ENCODE results near the gene LRRC8C. TPM values are rescaled to one million over a fixed set of nuclear protein-coding genes. Genes with fewer than 3 reads are reported as not detected.

LRRC8C gene
- total and polyA plus RNA-seq, 10 donors, result 3.7 to 33.0 (median 21.6) TPM

DNA sequence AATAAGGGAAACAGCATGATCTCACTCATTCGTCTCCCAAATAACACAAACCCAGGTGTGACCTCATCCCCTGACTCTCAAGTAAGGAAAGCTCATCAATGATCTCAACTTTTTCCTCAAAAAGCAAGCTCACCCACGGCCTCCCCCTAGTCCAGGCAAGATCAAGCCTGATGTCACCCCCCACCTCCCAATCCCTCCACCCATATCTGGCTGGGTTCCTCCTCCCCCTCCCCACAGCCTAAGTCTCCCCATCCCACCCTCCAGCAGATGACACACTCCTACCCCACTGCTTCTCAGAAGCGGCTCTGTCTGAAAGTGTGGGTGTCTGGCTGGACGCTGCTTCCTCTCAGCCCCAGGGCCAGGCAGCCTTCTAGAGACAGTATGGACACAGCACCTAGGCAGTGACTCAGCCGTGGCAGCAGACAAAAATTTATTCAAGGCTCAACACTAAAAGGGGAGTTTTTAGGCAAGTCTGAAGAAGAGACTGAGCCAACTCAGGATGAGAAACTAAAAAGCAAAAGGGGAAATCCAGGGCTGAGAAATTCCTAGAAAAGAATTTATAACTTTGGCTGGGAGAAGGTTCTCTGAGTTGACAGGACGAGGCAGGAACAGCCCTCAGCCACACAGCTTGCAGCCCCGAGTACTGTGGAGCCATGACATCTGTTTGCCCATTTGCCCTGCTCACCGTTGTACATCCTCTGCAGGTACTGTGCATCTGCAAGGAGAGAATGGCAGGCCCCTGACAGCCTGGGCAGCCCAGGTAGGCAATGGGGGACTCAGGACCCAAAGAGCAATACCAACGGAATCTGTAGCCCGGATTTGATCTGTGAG, 106.3 kb downstream of the LRRC8C start:
- peak overlapping the region in 5 of 8 donors; percentile 31 to 77 (median 62) for H3K27ac ChIP-seq
- no peak for TF ChIP-seq POLR2A (IDR thresholded peaks at IDR 0.05)
- TF ChIP-seq, protein P1, sequence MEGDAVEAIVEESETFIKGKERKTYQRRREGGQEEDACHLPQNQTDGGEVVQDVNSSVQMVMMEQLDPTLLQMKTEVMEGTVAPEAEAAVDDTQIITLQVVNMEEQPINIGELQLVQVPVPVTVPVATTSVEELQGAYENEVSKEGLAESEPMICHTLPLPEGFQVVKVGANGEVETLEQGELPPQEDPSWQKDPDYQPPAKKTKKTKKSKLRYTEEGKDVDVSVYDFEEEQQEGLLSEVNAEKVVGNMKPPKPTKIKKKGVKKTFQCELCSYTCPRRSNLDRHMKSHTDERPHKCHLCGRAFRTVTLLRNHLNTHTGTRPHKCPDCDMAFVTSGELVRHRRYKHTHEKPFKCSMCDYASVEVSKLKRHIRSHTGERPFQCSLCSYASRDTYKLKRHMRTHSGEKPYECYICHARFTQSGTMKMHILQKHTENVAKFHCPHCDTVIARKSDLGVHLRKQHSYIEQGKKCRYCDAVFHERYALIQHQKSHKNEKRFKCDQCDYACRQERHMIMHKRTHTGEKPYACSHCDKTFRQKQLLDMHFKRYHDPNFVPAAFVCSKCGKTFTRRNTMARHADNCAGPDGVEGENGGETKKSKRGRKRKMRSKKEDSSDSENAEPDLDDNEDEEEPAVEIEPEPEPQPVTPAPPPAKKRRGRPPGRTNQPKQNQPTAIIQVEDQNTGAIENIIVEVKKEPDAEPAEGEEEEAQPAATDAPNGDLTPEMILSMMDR (IDR thresholded peaks at IDR 0.05 in 8 of 11, conservative IDR thresholded peaks at IDR 0.05 in 3 of 11), result no peak
- TF ChIP-seq POLR2AphosphoS5 (IDR thresholded peaks at IDR 0.05), result no peak
- intact Hi-C loops (cut with DNase I; ENCODE audit: low total_unique reads), result no loop called here
- H3K36me3 ChIP-seq, result no peaks in the 10 kb centered on the region
- H3K27me3 ChIP-seq (replicated peaks in 1 of 7), result no peaks in the 10 kb centered on the region
- WGBS, 5 donors, result 56 to 81% (median 71%) methylated on average over 10 of the region's 10 CpGs
- peaks cover 0 to 28% (median 2%) of the 10 kb centered on the region in 6 donors for H3K4me1 ChIP-seq
- no peaks in the 10 kb centered on the region for H3K9me3 ChIP-seq
- DNase-seq, result no peak
- peak overlapping the region in 1 of 8 donors; percentile 12 for H3K4me3 ChIP-seq

DNA sequence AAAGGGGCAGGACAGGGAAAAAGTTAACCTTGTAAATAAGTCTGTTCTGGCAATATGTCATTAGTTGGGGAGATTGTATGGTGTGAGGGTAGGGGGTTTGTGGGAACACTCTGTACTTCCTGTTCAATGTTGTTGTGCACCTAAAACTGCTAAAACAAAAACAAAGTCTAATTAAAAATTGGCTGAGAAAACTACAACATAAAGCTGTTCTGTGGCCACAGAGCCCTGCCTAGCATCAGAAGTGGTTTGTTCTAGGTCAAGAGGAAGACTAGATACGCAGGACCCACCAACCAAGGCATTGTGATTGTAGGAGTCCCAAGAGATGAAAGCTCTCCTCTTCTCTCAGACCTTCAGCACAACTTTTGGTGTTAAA, 106.9 kb downstream of the LRRC8C start:
- Histone ChIP-seq H3K4me1 (peaks cover 0 to 26% (median 2%) of the 10 kb centered on the region in 6 donors), H3K27ac (peak overlapping the region in 6 of 8 donors; percentile 9 to 77 (median 62)), H3K36me3 (no peaks in the 10 kb centered on the region), H3K9me3 (no peaks in the 10 kb centered on the region), H3K27me3 (replicated peaks in 1 of 7) (no peaks in the 10 kb centered on the region), H3K4me3 (peak overlapping the region in 1 of 8 donors; percentile 12)
- DNase-seq, result no peak
- TF ChIP-seq POLR2A (IDR thresholded peaks at IDR 0.05) (peak in 1 of 3 donors; percentile 6), POLR2AphosphoS5 (IDR thresholded peaks at IDR 0.05) (peak in 1 of 3 donors; percentile 46)
- TF ChIP-seq, protein P1 (IDR thresholded peaks at IDR 0.05 in 8 of 11, conservative IDR thresholded peaks at IDR 0.05 in 3 of 11), result no peak
- intact Hi-C loops (cut with DNase I; ENCODE audit: low total_unique reads), result no loop called here
- 71 to 92% (median 79%) methylated on average over 1 of the region's 1 CpG for WGBS, 5 donors

DNA sequence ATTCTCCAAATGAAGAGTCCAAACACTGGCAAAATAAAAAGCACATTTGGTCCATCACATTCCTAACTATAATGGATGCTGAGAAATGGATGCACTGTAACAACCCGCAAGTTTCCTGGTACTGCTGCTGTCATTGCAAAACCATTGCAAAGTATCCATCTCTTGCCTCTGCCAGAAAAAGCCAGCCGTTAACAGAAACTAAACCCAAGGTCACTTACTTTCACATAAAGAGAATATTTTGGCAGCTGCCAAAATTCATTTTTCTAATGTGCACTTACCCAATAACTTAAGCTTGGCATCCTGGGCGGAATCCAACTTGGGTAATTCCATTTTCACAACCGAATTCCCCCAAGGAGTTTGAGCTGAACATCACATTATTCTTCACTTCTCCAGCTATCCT, 110.9 kb downstream of the LRRC8C start:
- no peak overlapping the region for H3K27ac ChIP-seq
- no peak overlapping the region for H3K4me3 ChIP-seq
- no peaks in the 10 kb centered on the region for H3K27me3 ChIP-seq (replicated peaks in 1 of 7)
- 73 to 86% (median 80%) methylated on average over 4 of the region's 4 CpGs for WGBS, 5 donors
- H3K4me1 ChIP-seq, result peaks cover 0 to 19% (median 2%) of the 10 kb centered on the region in 6 donors
- TF ChIP-seq POLR2AphosphoS5 (IDR thresholded peaks at IDR 0.05) (no peak), POLR2A (IDR thresholded peaks at IDR 0.05) (no peak)
- TF ChIP-seq, protein P1 (IDR thresholded peaks at IDR 0.05 in 8 of 11, conservative IDR thresholded peaks at IDR 0.05 in 3 of 11), result no peak
- DNase-seq, result no peak
- no peaks in the 10 kb centered on the region for H3K36me3 ChIP-seq
- intact Hi-C loops (cut with DNase I; ENCODE audit: low total_unique reads), result no loop called here
- no peaks in the 10 kb centered on the region for H3K9me3 ChIP-seq

DNA sequence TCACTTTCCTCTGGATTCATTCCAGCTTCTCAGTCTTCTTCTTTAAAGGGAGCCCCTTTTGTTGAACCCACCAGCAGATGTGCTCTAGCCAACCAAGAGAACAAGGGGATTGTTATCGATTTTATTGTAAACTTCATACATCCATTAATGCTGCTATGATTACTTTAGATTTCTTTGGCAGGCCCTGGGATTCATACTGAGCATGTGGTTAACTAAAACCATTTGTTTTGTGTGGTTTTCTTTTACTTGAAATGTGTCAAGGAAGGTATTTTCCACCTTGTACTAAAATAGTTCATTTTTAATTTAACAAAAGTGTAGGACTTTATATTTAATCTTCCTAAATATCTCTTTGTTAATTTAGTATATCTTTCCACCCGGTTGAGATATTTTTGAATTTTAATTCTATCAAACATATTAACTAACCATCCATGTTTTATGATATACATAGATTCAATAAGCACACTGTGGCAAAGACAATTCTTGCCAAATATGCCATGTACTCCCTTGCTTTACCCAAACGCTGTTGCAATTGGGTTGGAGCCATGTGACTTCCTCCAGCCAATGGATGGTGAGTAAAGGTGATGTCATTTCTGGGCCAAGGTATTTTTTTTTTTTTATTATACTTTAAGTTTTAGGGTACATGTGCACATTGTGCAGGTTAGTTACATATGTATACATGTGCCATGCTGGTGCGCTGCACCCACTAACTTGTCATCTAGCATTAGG, 113.7 kb downstream of the LRRC8C start:
- H3K4me3 ChIP-seq, result no peak overlapping the region
- H3K27me3 ChIP-seq (replicated peaks in 1 of 7), result no peaks in the 10 kb centered on the region
- H3K36me3 ChIP-seq, result no peaks in the 10 kb centered on the region
- 90 to 94% (median 91%) methylated on average over 3 to 4 of the region's 4 CpGs for WGBS, 5 donors
- TF ChIP-seq POLR2A (IDR thresholded peaks at IDR 0.05) (no peak), POLR2AphosphoS5 (IDR thresholded peaks at IDR 0.05) (no peak)
- TF ChIP-seq, protein P1 (IDR thresholded peaks at IDR 0.05 in 8 of 11, conservative IDR thresholded peaks at IDR 0.05 in 3 of 11), result no peak
- intact Hi-C loops (cut with DNase I; ENCODE audit: low total_unique reads), result no loop called here
- H3K27ac ChIP-seq, result no peak overlapping the region
- H3K9me3 ChIP-seq, result no peaks in the 10 kb centered on the region
- H3K4me1 ChIP-seq, result no peaks in the 10 kb centered on the region
- no peak for DNase-seq

Data from spleen (tissue), 11 donors.